HG03066 (cell line): ENCODE data around the gene SIGMAR1.
A peak's percentile ranks its signal among the peaks of the same experiment; 100 is the strongest.

Source experiments
- ATAC-seq: cut with Tn5 transposase; IDR thresholded peaks from one replicate; pipeline ENCODE4 v1.9.1; 2021; ENCODE audit warnings: low read depth; ENCODE audit not compliant: unreplicated experiment

SIGMAR1 gene

GRCh38 chr9:34633851-34634550, 3.6 kb downstream of the SIGMAR1 start:
- ATAC-seq: no peak

GRCh38 chr9:34633166-34633565, 4.4 kb downstream of the SIGMAR1 start:
- no peak for ATAC-seq

GRCh38 chr9:34630402-34631154, 7.0 kb downstream of the SIGMAR1 start:
- ATAC-seq: no peak

GRCh38 chr9:34629491-34629808, 8.1 kb downstream of the SIGMAR1 start:
- ATAC-seq: no peak

- ATAC-seq: no peak
Measured at GRCh38 chr9:34628656-34629490, 8.7 kb downstream of the SIGMAR1 start, which contains the start of gene ARID3C. Gene ARID3C (minus strand): TSS chr9:34629066. CDS start chr9:34628014, 1,052 bp downstream.

- ATAC-seq: no peak
Measured at GRCh38 chr9:34627716-34628655, 9.6 kb downstream of the SIGMAR1 start.

- no peak for ATAC-seq
Measured at GRCh38 chr9:34625186-34625486, 12.5 kb downstream of the SIGMAR1 start.

- ATAC-seq: no peak
Measured at GRCh38 chr9:34624475-34625185, 13.0 kb downstream of the SIGMAR1 start.

- ATAC-seq: no peak
Measured at GRCh38 chr9:34623374-34624235, 14.0 kb downstream of the SIGMAR1 start.

- peak; percentile 100 for ATAC-seq
Measured at GRCh38 chr9:34620061-34620994, 17.3 kb downstream of the SIGMAR1 start, which contains the start of gene DCTN3. Gene DCTN3 (minus strand): TSS chr9:34620495. CDS start chr9:34620464, 31 bp downstream.

- no peak for ATAC-seq
Measured at GRCh38 chr9:34615132-34615531, 22.5 kb downstream of the SIGMAR1 start.

GRCh38 chr9:34612788-34613390, 24.7 kb downstream of the SIGMAR1 start:
- ATAC-seq: peak; percentile 51

- peak; percentile 79 for ATAC-seq
Measured at GRCh38 chr9:34611811-34612787, 25.5 kb downstream of the SIGMAR1 start, which contains the start of gene RPP25L. Gene RPP25L (minus strand): TSS chr9:34612097. CDS start chr9:34611296, 801 bp downstream.

GRCh38 chr9:34611251-34611810, 26.3 kb downstream of the SIGMAR1 start:
- ATAC-seq: peak; percentile 4

GRCh38 chr9:34610434-34611206, 27.0 kb downstream of the SIGMAR1 start:
- no peak for ATAC-seq
